AG04450 (cell line): ENCODE measurements around the gene TRIM54. TPM values are rescaled to one million over a fixed set of nuclear protein-coding genes. Genes with fewer than 3 reads are reported as not detected.

Source experiments
- CTCF ChIA-PET: fragments of 300-600, 350-600 bp; formaldehyde crosslinking; extraction: SDS; loops from one replicate; lab custom pipeline; 2022; ENCODE audit warnings: antibody characterized with exemption, inconsistent platforms; lab: Charles Lee
- POLR2A ChIA-PET: fragments of 350-600 bp; formaldehyde crosslinking; extraction: SDS; loops from one replicate; lab custom pipeline; 2021; ENCODE audit warnings: antibody characterized with exemption, inconsistent platforms; lab: Yijun Ruan, JAX
- DNase-seq: peaks from one replicate; pipeline ENCODE4 v3.0.0-alpha.2; 2011; ENCODE audit warnings: low read depth, low spot score
- H3K27ac ChIP-seq: one replicate; pipeline ENCODE4 v1.5.1; 2012; ENCODE audit warnings: low read depth, low read length, control low read depth
- H3K27me3 ChIP-seq: one replicate; pipeline ENCODE4 v1.6.0; 2012; ENCODE audit warnings: low read length; ENCODE audit not compliant: control insufficient read depth, insufficient read depth
- H3K4me3 ChIP-seq: 2 replicates; pipeline ENCODE4 v1.5.1; 2011; ENCODE audit warnings: mild to moderate bottlenecking, low read depth, low read length, control low read depth
- H3K9me3 ChIP-seq: 2 replicates; pipeline ENCODE4 v1.5.1; 2012; ENCODE audit warnings: low read length; ENCODE audit not compliant: control insufficient read depth, insufficient read depth
- CTCF ChIP-seq: IDR thresholded peaks from 2 replicates; pipeline ENCODE4 v1.5.1; 2011; ENCODE audit warnings: low read depth, low read length, control low read depth, inconsistent platforms
- polyA plus RNA-seq: library from polyadenylated mRNA; depleted of rRNA; stranded (reverse); fragments of >200 nt; gene quantifications from 2 replicates; pipeline ENCODE4 v1.2.3, GENCODE V29; 2011

The TRIM54 gene
- polyA plus RNA-seq, 1 experiment = 0.05 TPM

DNA sequence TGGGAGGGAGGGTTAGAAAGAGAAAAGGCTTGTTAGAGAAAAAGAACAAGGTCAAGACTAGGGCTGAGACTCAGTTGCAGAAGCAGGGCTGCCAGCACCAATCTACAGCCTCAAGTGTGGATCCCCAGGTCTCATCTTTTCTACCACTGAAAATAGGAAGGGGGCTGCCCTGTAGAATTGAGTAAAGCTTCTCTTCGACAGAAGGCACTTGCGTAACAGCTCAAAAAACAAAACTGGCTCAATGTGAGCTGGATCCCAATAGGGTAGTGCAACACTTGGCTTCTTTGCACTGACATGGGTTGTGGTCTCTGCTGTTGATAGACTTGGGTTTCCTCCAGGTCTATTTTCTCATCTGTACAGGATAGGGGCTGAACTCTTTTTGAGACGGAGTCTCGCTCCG lies 42.5 kb downstream of the TRIM54 start:
- H3K27ac ChIP-seq = no peak overlapping the region
- H3K4me3 ChIP-seq = no peak overlapping the region
- CTCF ChIA-PET = interaction anchor here (1.0 kb wide), 1 partner anchor 73 kb away, joined by 4 read pairs; no protein-coding TSS in a partner anchor
- H3K9me3 ChIP-seq = no peaks in the 10 kb centered on the region
- no peak for DNase-seq
- POLR2A ChIA-PET = interaction anchor here (0.6 kb wide), 1 partner anchor 92 kb away, joined by 3 read pairs; no protein-coding TSS in a partner anchor
- TF ChIP-seq CTCF = no peak
- H3K27me3 ChIP-seq = no peaks in the 10 kb centered on the region

GRCh38 chr2:27335311-27335710 lies 53.1 kb downstream of the TRIM54 start:
- POLR2A ChIA-PET = no interaction called here
- no peak for TF ChIP-seq CTCF
- Histone ChIP-seq H3K27ac (no peak overlapping the region), H3K4me3 (no peak overlapping the region), H3K27me3 (no peaks in the 10 kb centered on the region), H3K9me3 (no peaks in the 10 kb centered on the region)
- CTCF ChIA-PET = no interaction called here
- no peak for DNase-seq

DNA sequence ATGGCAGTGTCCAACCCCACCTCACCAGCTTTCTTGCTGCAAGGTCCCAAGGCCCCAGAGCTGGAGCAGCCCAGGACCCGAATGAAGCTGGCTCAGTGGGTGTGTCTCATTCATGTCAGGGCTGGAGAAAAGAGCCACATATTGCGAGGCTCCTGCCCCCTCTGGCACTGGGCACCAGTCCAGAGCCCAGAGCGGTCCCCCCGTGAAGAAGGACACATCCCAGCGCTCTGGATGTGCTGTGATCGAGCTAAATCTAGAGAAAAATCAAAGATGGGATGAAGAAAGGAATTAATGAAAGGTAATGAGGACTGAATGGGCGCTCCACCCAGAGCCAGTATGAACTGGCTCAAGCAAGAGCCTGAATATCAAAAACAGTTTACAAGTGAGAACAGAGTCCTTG lies 53.9 kb downstream of the TRIM54 start:
- CTCF ChIA-PET = no interaction called here
- Histone ChIP-seq H3K4me3 (no peak overlapping the region), H3K27me3 (no peaks in the 10 kb centered on the region), H3K9me3 (no peaks in the 10 kb centered on the region), H3K27ac (no peak overlapping the region)
- no peak for DNase-seq
- POLR2A ChIA-PET = interaction anchor here (1.6 kb wide), 1 partner anchor 14 kb away, joined by 3 read pairs; no protein-coding TSS in a partner anchor
- no peak for TF ChIP-seq CTCF

DNA sequence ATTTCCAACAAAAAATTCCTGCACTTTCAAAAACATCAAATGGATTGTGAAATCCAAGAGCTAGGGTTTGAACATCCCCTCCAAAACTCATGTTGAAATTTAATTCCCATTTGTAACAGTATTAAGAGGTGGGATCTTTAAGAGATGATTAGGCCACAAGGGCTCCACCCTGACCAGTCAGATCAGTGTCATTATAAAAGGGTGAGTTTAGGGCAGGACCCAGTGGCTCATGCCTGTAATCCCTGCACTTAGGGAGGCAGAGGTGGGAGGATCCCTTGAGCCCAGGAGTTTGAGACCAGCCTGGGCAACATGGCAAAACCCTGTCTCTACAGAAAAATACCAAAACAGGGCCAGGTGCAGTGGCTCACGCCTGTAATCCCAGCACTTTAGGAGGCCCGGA lies 65.4 kb downstream of the TRIM54 start:
- Histone ChIP-seq H3K27ac (no peak overlapping the region), H3K9me3 (no peaks in the 10 kb centered on the region), H3K4me3 (no peak overlapping the region), H3K27me3 (no peaks in the 10 kb centered on the region)
- CTCF ChIA-PET = no interaction called here
- POLR2A ChIA-PET = interaction anchor here (0.6 kb wide), 1 partner anchor 18 kb away, joined by 4 read pairs; no protein-coding TSS in a partner anchor
- no peak for DNase-seq
- TF ChIP-seq CTCF = no peak

GRCh38 chr2:27350106-27350693 lies 68.0 kb downstream of the TRIM54 start:
- no peak for TF ChIP-seq CTCF
- CTCF ChIA-PET = no interaction called here
- H3K27ac ChIP-seq = no peak overlapping the region
- H3K9me3 ChIP-seq = no peaks in the 10 kb centered on the region
- no peak for DNase-seq
- POLR2A ChIA-PET = no interaction called here
- H3K4me3 ChIP-seq = no peak overlapping the region
- no peaks in the 10 kb centered on the region for H3K27me3 ChIP-seq
